Ovary (tissue), 9 donors: Measurements from ENCODE around the gene ITSN1. TPM values are rescaled to one million over a fixed set of nuclear protein-coding genes. Genes with fewer than 3 reads are reported as not detected.
"Not testable (repeated sequence)": the region's sequence is repeated elsewhere in the genome, so short reads cannot be mapped to it uniquely, and the experiment has no call there.

Source experiments
- DNase-seq, 5 donors: peaks; one replicate each; pipeline ENCODE4 v3.0.0-alpha.2; 2019 to 2020
- H3K27ac ChIP-seq, 2 donors: fragments of 200-600 bp; one replicate each; pipeline versions ENCODE4 v1.5.1 to v1.8.0; 2019 to 2022
- H3K27me3 ChIP-seq: fragments of 200-600 bp; one replicate; pipeline ENCODE4 v1.8.0; 2022
- H3K36me3 ChIP-seq: fragments of 200-600 bp; sonication (generic); one replicate; pipeline ENCODE4 v1.5.1; 2019
- H3K4me1 ChIP-seq: one replicate; pipeline ENCODE4 v1.8.1; 2013; ENCODE audit warnings: mild to moderate bottlenecking, moderate library complexity; ENCODE audit not compliant: insufficient read depth
- H3K4me3 ChIP-seq: fragments of 200-600 bp; sonication (generic); one replicate; pipeline ENCODE4 v1.5.1; 2017
- H3K9me3 ChIP-seq, 2 donors: fragments of 200-600 bp in 1 of 2; sonication (generic) in 1 of 2; one replicate each; pipeline versions ENCODE4 v1.5.1 to v1.8.1; 2013 to 2019; ENCODE audit warnings: mild to moderate bottlenecking in 1 of 2, moderate library complexity in 1 of 2
- CTCF ChIP-seq, 3 donors: fragments of 450-650 bp in 2 of 3; fragments of 200-600 bp in 1 of 3; IDR thresholded peaks; one replicate each; pipeline versions ENCODE4 v1.5.1 to v1.8.0; 2016 to 2022; ENCODE audit warnings: antibody characterized with exemption in 3 of 3, mild to moderate bottlenecking in 1 of 3
- EP300 ChIP-seq: sonication (generic); formaldehyde crosslinking; IDR thresholded peaks from one replicate; pipeline ENCODE4 v1.6.1; 2017; ENCODE audit warnings: antibody characterized with exemption
- POLR2A ChIP-seq: fragments of 450-650 bp; IDR thresholded peaks from one replicate; pipeline ENCODE4 v1.6.1; 2017; ENCODE audit warnings: antibody characterized with exemption, mild to moderate bottlenecking, moderate library complexity
- WGBS, 3 donors: extraction: QIAGEN DNeasy Blood & Tissue Kit in 1 of 3; methylation state at CpG; one replicate each; pipeline versions ENCODE4 v1.1.5 to v1.1.7; 2013 to 2017; 5-methylcytosine and 5-hydroxymethylcytosine counted together
- intact Hi-C, 4 donors: fragments of 100-400 bp; cut with DNase I; formaldehyde crosslinking; loops; one replicate each; pipeline versions ENCODE4 v1.11.0 to v1.15.1; 2022 to 2023
- polyA plus RNA-seq, 2 donors: library from polyadenylated mRNA; stranded (reverse); fragments of 200-250 nt in 1 of 2; fragments of 350-450 nt in 1 of 2; fragmentation: Illumina TruSeq in 1 of 2; extraction: RNeasy Lipid Tissue Mini Kit (QIAGEN cat#74804) in 1 of 2; gene quantifications; one replicate each; pipeline ENCODE4 v1.2.3, GENCODE V29; 2013 to 2014
- total RNA-seq, 7 donors: library from RNA; depleted of rRNA in 2 of 7; stranded (reverse); fragments of >200 nt in 2 of 7; fragmentation: NEBNext Ultra II Directional in 3 of 7; extraction: Animal tissue kit (Norgen Biotek cat#: 25700) in 3 of 7; gene quantifications; one replicate each; pipeline versions ENCODE4 v1.1.0 to v1.2.4, GENCODE V29; 2016 to 2023
- donor health status: DM: no; HTN: no; CAD: no; lungs with moderate emphysema.
- donor health status: DM: no; HTN: no; CAD: no.
- donor health status: Bipolar disorder and iron deficiency.
- donor health status: DM: yes; HTN: yes; CAD: no.
- donor health status: DM: no; HTN: no; CAD: no.
- donor health status: DM: yes; HTN: yes; CAD: no.

ITSN1 gene
- total and polyA plus RNA-seq, 9 donors: 22.6 to 61.3 (median 36.4) TPM

GRCh38 chr21:33721081-33721480 is 78.8 kb downstream of the ITSN1 start:
- H3K36me3 ChIP-seq: no peaks in the 10 kb centered on the region
- DNase-seq: no peak
- no peaks in the 10 kb centered on the region for H3K9me3 ChIP-seq
- WGBS, 3 donors: 88 to 90% (median 90%) methylated on average over 2 of the region's 2 CpGs
- no peak overlapping the region for H3K27ac ChIP-seq
- H3K4me1 ChIP-seq: peaks cover 2% of the 10 kb centered on the region
- TF ChIP-seq POLR2A: no peak
- no peak for TF ChIP-seq EP300
- TF ChIP-seq CTCF (IDR thresholded peaks at IDR 0.05): no peak
- intact Hi-C loops: no loop called here
- H3K27me3 ChIP-seq: no peaks in the 10 kb centered on the region
- H3K4me3 ChIP-seq: no peak overlapping the region

GRCh38 chr21:33729139-33729538 is 86.8 kb downstream of the ITSN1 start:
- DNase-seq, H3K4me3 ChIP-seq, H3K27ac ChIP-seq, H3K9me3 ChIP-seq, H3K27me3 ChIP-seq, H3K36me3 ChIP-seq, intact Hi-C loops, H3K4me1 ChIP-seq: not testable (repeated sequence)
- WGBS, 3 donors: 95 to 98% (median 98%) methylated on average over 3 of the region's 3 CpGs

- no peaks in the 10 kb centered on the region for H3K4me1 ChIP-seq
- 77 to 79% (median 78%) methylated on average over 2 of the region's 2 CpGs for WGBS, 3 donors
- H3K9me3 ChIP-seq: no peaks in the 10 kb centered on the region
- H3K36me3 ChIP-seq: no peaks in the 10 kb centered on the region
- H3K27ac ChIP-seq: no peak overlapping the region
- no peak for DNase-seq
- intact Hi-C loops: no loop called here
- H3K4me3 ChIP-seq: no peak overlapping the region
- TF ChIP-seq POLR2A (no peak), EP300 (no peak), CTCF (IDR thresholded peaks at IDR 0.05) (no peak)
- no peaks in the 10 kb centered on the region for H3K27me3 ChIP-seq
These were observed 87.3 kb downstream of the ITSN1 start for GRCh38 chr21:33729641-33730040.

GRCh38 chr21:33731447-33731846 is 89.1 kb downstream of the ITSN1 start:
- DNase-seq: no peak
- Histone ChIP-seq H3K4me3 (no peak overlapping the region), H3K9me3 (no peaks in the 10 kb centered on the region), H3K4me1 (no peaks in the 10 kb centered on the region), H3K27ac (no peak overlapping the region), H3K27me3 (no peaks in the 10 kb centered on the region), H3K36me3 (no peaks in the 10 kb centered on the region)
- intact Hi-C loops: no loop called here
- WGBS, 3 donors: 91 to 97% (median 93%) methylated on average over 3 of the region's 3 CpGs
- TF ChIP-seq CTCF (IDR thresholded peaks at IDR 0.05): no peak
- TF ChIP-seq POLR2A: no peak
- TF ChIP-seq EP300: no peak

- Histone ChIP-seq H3K9me3 (no peaks in the 10 kb centered on the region), H3K27me3 (no peaks in the 10 kb centered on the region), H3K4me1 (no peaks in the 10 kb centered on the region), H3K27ac (no peak overlapping the region), H3K4me3 (no peak overlapping the region), H3K36me3 (no peaks in the 10 kb centered on the region)
- WGBS, 3 donors: 65 to 75% (median 69%) methylated on average over 3 of the region's 3 CpGs
- TF ChIP-seq CTCF (IDR thresholded peaks at IDR 0.05) (no peak), EP300 (no peak), POLR2A (no peak)
- intact Hi-C loops: no loop called here
- no peak for DNase-seq
These were observed 89.7 kb downstream of the ITSN1 start for GRCh38 chr21:33732038-33732437.
